Kidney epithelial cell (primary cell): ENCODE measurements around the gene SHISA7. TPM values are rescaled to one million over a fixed set of nuclear protein-coding genes. Genes with fewer than 3 reads are reported as not detected.
A peak's percentile ranks its signal among the peaks of the same experiment; 100 is the strongest.

Source experiments
- DNase-seq: peaks from one replicate; pipeline ENCODE4 v3.0.0-alpha.2; 2010; ENCODE audit warnings: low read depth
- H3K27me3 ChIP-seq: 2 replicates; pipeline ENCODE4 v1.6.0; 2011; ENCODE audit warnings: low read length; ENCODE audit not compliant: control insufficient read depth, insufficient read depth
- H3K36me3 ChIP-seq: 2 replicates; pipeline ENCODE4 v1.5.1; 2011; ENCODE audit warnings: low read length; ENCODE audit not compliant: control insufficient read depth, insufficient read depth
- H3K4me3 ChIP-seq: 2 replicates; pipeline ENCODE4 v1.5.1; 2011; ENCODE audit warnings: low read depth, mild to moderate bottlenecking, control low read depth, low read length
- total RNA-seq: library from RNA; depleted of rRNA; stranded (reverse); fragments of >200 nt; gene quantifications from 2 replicates; pipeline ENCODE4 v1.2.3, GENCODE V29; 2015
- TF ChIP-seq, protein P1 (sequence below): IDR thresholded peaks from 2 replicates; pipeline ENCODE4 v1.5.1; 2011; ENCODE audit warnings: mild to moderate bottlenecking, moderate library complexity, low read length, control low read depth, inconsistent platforms; ENCODE audit not compliant: insufficient read depth, poor library complexity, severe bottlenecking

SHISA7 gene
- total RNA-seq, 1 donor from 2014 or later = not detected

DNA sequence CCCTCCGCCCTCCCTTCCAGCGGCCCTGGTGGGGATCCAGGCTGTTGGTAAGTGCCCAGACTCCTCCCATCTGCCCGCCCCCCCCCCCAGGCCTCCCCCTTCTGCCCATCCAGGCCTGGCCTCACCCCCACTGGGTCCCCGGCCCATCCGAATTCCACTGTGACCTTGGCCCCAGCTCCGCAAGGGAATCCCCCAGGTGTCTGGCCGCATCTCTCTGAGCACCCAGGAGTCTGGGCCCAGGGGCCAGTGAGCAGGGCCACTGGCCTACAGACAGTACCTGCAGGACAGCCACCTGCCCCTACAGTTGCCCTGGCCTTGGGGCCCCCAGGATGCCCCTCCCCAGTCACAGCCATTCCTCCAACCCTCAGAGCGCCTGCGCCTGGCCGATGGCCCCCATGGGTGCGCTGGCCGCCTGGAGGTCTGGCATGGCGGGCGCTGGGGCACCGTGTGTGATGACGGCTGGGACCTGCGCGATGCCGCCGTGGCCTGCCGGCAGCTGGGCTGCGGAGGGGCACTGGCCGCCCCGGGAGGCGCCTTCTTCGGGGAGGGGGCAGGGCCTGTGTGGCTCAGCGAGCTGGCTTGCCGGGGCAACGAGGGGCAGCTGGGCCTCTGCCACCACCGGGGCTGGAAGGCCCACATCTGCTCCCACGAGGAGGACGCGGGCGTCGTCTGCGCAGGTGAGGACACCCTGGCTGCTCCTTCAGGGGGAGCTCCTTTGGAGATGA, 46.0 kb upstream of the SHISA7 start:
- H3K4me3 ChIP-seq = no peak overlapping the region
- TF ChIP-seq, protein P1, sequence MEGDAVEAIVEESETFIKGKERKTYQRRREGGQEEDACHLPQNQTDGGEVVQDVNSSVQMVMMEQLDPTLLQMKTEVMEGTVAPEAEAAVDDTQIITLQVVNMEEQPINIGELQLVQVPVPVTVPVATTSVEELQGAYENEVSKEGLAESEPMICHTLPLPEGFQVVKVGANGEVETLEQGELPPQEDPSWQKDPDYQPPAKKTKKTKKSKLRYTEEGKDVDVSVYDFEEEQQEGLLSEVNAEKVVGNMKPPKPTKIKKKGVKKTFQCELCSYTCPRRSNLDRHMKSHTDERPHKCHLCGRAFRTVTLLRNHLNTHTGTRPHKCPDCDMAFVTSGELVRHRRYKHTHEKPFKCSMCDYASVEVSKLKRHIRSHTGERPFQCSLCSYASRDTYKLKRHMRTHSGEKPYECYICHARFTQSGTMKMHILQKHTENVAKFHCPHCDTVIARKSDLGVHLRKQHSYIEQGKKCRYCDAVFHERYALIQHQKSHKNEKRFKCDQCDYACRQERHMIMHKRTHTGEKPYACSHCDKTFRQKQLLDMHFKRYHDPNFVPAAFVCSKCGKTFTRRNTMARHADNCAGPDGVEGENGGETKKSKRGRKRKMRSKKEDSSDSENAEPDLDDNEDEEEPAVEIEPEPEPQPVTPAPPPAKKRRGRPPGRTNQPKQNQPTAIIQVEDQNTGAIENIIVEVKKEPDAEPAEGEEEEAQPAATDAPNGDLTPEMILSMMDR = no peak
- DNase-seq = no peak
- no peaks in the 10 kb centered on the region for H3K27me3 ChIP-seq
- no peaks in the 10 kb centered on the region for H3K36me3 ChIP-seq

DNA sequence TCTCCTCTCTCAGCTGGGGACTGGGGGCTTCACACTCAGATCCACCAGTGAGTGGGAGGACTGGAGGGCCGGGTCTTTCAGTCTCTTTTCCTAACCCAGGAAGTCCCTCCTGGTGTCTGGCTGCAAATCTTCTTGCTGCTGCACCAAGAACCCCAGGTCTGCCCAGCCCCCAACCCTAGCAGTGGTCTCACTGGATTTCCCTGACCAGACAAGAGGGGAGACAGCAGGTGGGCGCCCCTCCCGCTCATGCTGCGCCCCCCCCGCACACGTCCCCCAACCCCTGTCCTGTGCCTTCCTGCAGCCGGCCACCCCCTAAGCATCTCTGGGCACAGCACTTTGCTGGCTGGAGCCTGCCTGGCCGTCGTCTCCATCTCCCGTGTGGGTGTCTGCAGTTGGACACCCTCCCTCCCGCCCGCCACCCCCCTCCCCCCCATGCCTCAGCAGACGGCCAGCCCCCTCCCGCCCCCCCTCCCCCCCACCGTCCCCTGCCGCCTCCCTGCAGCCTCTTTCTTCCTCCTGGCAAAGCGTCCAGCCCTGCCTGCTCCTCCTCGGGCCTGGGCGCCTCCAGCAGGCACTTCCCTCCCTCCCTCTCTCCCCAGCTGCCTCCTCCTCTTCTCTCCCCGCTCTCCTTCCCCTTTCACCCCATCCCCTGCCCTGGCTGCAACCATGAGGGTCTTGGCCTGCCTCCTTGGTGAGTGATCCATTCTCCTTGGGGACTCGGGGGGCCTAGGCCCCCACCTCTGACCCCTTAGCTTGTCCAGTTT, 45.0 kb upstream of the SHISA7 start, which contains the start of gene SSC5D:
Gene SSC5D (plus strand): TSS at position 513 of the 764 bp plus-strand sequence. CDS start 154 bp downstream, at position 667.
- no peak for DNase-seq
- TF ChIP-seq, protein P1 = no peak
- Histone ChIP-seq H3K36me3 (peaks cover 1% of the 10 kb centered on the region), H3K27me3 (no peaks in the 10 kb centered on the region), H3K4me3 (no peak within 1 kb of the TSS)

DNA sequence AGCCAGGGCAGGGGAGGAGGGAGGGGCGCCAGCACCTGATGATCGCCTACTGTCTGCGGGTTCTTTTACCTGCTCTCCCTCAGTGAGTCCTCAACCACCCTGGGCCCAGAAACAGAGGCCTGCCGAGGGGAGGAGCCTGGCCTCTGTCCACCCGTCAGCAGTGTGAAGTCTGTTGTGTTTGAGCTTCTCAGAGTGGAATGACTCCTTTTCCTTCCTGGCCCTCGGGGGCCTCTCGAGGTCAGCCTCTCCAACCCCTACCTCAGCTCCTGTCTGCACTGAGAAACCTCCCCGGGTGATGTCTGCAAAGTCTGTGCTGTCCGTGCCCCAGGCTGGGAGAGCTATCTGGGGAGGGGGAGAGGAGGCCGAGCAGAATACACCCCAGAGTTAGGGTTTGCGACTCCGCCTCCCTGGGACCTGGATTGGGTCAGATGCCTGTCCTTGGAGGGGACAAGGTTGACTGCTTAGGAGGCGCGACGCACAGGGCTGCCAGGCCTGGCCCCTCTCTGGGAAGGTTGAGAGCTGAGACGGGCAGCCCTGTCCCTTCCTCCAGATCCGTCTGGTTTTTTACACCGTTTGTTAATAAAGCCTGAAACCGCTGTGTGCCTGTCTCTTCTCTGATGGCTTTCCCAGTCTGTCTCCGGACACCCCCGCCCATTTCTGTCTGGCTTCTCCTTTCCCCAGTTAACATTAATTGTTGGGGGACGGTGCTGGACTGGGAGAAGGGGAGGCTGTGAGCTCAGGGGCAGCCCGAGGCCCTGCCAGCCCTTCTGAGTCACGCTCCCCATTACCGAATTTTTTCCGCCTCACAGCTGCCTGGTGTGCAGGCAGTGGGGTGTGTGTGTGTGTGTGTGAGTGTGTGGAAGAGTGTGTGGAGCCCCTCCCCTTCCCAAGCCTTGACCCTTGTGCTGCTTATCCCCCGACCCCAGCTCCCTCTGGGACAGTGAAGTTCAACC, 44.1 kb upstream of the SHISA7 start:
- no peak overlapping the region for H3K4me3 ChIP-seq
- DNase-seq = peak; percentile 85
- H3K36me3 ChIP-seq = peaks cover 1% of the 10 kb centered on the region
- TF ChIP-seq, protein P1 = no peak
- H3K27me3 ChIP-seq = no peaks in the 10 kb centered on the region

DNA sequence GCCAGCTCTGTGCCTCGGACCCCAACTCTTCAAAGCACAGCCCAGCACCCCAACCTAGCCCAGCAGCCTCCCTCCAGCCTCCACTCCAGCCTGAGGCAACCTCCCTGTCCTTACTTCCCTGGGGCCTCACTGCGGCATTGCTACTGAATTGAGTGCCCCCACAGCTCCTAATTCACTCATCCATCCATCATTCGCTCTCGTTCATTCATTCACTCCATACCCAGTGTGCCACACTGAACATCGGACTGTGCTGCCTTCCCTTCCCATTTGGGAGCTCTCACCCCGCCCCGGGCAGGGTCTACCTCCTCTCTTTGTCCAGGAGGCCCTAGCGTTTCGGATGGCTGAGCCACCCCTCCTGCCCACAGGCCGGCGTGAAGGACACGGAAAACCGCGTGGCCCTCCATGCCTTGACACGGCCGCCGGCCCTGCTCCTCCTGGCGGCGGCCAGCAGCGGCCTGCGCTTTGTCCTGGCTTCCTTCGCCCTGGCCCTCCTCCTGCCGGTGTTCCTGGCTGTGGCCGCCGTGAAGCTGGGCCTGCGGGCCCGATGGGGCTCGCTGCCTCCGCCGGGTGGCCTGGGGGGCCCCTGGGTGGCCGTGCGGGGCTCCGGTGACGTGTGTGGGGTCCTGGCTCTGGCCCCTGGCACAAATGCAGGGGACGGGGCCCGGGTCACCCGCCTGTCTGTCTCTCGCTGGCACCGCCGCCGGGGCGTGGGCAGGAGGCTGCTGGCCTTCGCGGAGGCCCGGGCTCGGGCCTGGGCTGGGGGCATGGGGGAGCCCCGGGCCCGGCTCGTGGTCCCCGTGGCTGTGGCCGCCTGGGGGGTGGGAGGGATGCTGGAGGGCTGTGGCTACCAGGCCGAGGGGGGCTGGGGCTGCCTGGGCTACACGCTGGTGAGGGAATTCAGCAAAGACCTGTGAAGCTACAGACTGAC, 43.2 kb upstream of the SHISA7 start:
- Histone ChIP-seq H3K27me3 (no peaks in the 10 kb centered on the region), H3K4me3 (peak overlapping the region; percentile 79), H3K36me3 (peaks cover 1% of the 10 kb centered on the region)
- TF ChIP-seq, protein P1 = peak; percentile 34
- DNase-seq = no peak
